Activated CD8-positive, alpha-beta T cell treated with anti-CD3 and anti-CD28 coated beads for 36 hours (primary cell): ENCODE data around the gene BMPER. TPM values are rescaled to one million over a fixed set of nuclear protein-coding genes. Genes with fewer than 3 reads are reported as not detected.

Experiments used
- ATAC-seq: fragments of 200-7000 bp; cut with Tn5 transposase; one replicate; pipeline ENCODE4 v1.10.0; 2021; ENCODE audit warnings: mild to moderate bottlenecking, moderate library complexity
- CTCF ChIA-PET: fragments of 350-600 bp; sonication (Branson Sonifier 250); formaldehyde crosslinking; loops from one replicate; lab custom pipeline; 2021; ENCODE audit warnings: antibody characterized with exemption; lab: Charles Lee
- POLR2A ChIA-PET: fragments of 350-600 bp; sonication (Branson Sonifier 250); formaldehyde crosslinking; loops from one replicate; lab custom pipeline; 2021; ENCODE audit warnings: antibody characterized with exemption; lab: Charles Lee
- DNase-seq: peaks from one replicate; pipeline ENCODE4 v3.0.0-alpha.2; 2020
- H3K27ac Mint-ChIP-seq: one replicate; pipeline ENCODE4 v1.8.0; 2021; ENCODE audit warnings: mild to moderate bottlenecking, mixed read lengths
- H3K27me3 Mint-ChIP-seq: one replicate; pipeline ENCODE4 v1.8.0; 2021; ENCODE audit warnings: mixed read lengths
- H3K36me3 Mint-ChIP-seq: one replicate; pipeline ENCODE4 v1.8.0; 2021; ENCODE audit warnings: low read depth, mixed read lengths
- H3K4me1 Mint-ChIP-seq: one replicate; pipeline ENCODE4 v1.8.0; 2021; ENCODE audit warnings: low read depth, mixed read lengths
- H3K4me3 Mint-ChIP-seq: one replicate; pipeline ENCODE4 v1.8.0; 2021; ENCODE audit warnings: mild to moderate bottlenecking, moderate library complexity, mixed read lengths
- H3K9me3 Mint-ChIP-seq: one replicate; pipeline ENCODE4 v1.8.0; 2021; ENCODE audit warnings: mixed read lengths
- CTCF ChIP-seq: fragments of 200-600 bp; IDR thresholded peaks from one replicate; pipeline ENCODE4 v1.8.0; 2022; ENCODE audit warnings: antibody characterized with exemption, mild to moderate bottlenecking
- intact Hi-C: fragments of 100-400 bp; cut with micrococcal nuclease; formaldehyde crosslinking; loops from one replicate; pipeline ENCODE4 v1.10.0; 2022
- total RNA-seq, 2 experiments: library from RNA; stranded (reverse); gene quantifications; one replicate each; pipeline ENCODE4 v1.2.3, GENCODE V29; 2021

Gene BMPER
- total RNA-seq, 2 experiments from 2014 or later: not detected

DNA sequence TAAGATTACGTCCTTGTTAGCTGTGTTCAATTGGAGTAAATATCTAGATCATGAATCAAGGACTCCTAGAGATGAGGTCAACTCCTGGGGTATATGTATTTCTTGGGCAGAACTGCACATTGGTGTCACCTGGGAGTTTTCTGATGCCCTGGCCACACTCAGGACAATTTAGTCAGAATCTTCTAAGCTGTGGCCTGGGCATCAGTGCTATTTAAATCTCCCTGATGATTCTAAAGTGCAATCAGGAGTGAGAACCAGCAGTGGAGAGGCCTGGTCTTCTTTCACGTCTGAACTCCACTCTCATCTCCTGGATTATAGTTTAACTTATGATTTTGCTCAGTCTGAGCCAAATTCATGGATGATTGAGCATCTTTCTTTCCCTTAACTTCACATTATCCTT, 218.0 kb downstream of the BMPER start:
- no peaks in the 10 kb centered on the region for H3K36me3 Mint-ChIP-seq
- no peaks in the 10 kb centered on the region for H3K4me1 Mint-ChIP-seq
- ChIA-PET POLR2A (no interaction called here), CTCF (no interaction called here)
- DNase-seq (no peak), ATAC-seq (no peak)
- no peak overlapping the region for H3K27ac Mint-ChIP-seq
- no peak overlapping the region for H3K4me3 Mint-ChIP-seq
- peaks cover 21% of the 10 kb centered on the region for H3K9me3 Mint-ChIP-seq
- no peak for TF ChIP-seq CTCF
- no peaks in the 10 kb centered on the region for H3K27me3 Mint-ChIP-seq
- intact Hi-C loops: no loop called here

GRCh38 chr7:34124765-34125164, 219.4 kb downstream of the BMPER start:
- H3K4me1 Mint-ChIP-seq: no peaks in the 10 kb centered on the region
- ChIA-PET CTCF (no interaction called here), POLR2A (no interaction called here)
- peaks cover 19% of the 10 kb centered on the region for H3K9me3 Mint-ChIP-seq
- H3K27ac Mint-ChIP-seq: no peak overlapping the region
- H3K4me3 Mint-ChIP-seq: no peak overlapping the region
- TF ChIP-seq CTCF: no peak
- no peaks in the 10 kb centered on the region for H3K27me3 Mint-ChIP-seq
- intact Hi-C loops: no loop called here
- DNase-seq (no peak), ATAC-seq (no peak)
- no peaks in the 10 kb centered on the region for H3K36me3 Mint-ChIP-seq

GRCh38 chr7:34128762-34129161, 223.4 kb downstream of the BMPER start:
- no peak for ATAC-seq

GRCh38 chr7:34130558-34131295, 225.4 kb downstream of the BMPER start:
- Mint-ChIP-seq H3K27me3 (no peaks in the 10 kb centered on the region), H3K36me3 (no peaks in the 10 kb centered on the region), H3K27ac (no peak overlapping the region), H3K4me3 (no peak overlapping the region), H3K9me3 (peaks cover 12% of the 10 kb centered on the region), H3K4me1 (no peaks in the 10 kb centered on the region)
- intact Hi-C loops: no loop called here
- CTCF ChIA-PET: no interaction called here
- POLR2A ChIA-PET: no interaction called here
- ATAC-seq (no peak), DNase-seq (no peak)
- TF ChIP-seq CTCF: no peak

More at GRCh38 chr7:34128762-34129161, 223.4 kb downstream of the BMPER start:
- Mint-ChIP-seq H3K36me3 (no peaks in the 10 kb centered on the region), H3K27ac (no peak overlapping the region), H3K4me3 (no peak overlapping the region), H3K9me3 (peaks cover 19% of the 10 kb centered on the region), H3K27me3 (no peaks in the 10 kb centered on the region), H3K4me1 (no peaks in the 10 kb centered on the region)
- TF ChIP-seq CTCF: no peak
- CTCF ChIA-PET: no interaction called here
- intact Hi-C loops: no loop called here
- DNase-seq: no peak
- POLR2A ChIA-PET: no interaction called here

GRCh38 chr7:34131371-34131770, 226.0 kb downstream of the BMPER start:
- ATAC-seq (no peak), DNase-seq (no peak)
- Mint-ChIP-seq H3K27ac (no peak overlapping the region), H3K4me1 (no peaks in the 10 kb centered on the region), H3K36me3 (no peaks in the 10 kb centered on the region), H3K9me3 (peaks cover 5% of the 10 kb centered on the region), H3K27me3 (peaks cover 1% of the 10 kb centered on the region), H3K4me3 (no peak overlapping the region)
- ChIA-PET CTCF (no interaction called here), POLR2A (no interaction called here)
- no peak for TF ChIP-seq CTCF
- intact Hi-C loops: no loop called here
